Natural killer cell (primary cell): Measurements from ENCODE around the gene SOX12. TPM values are rescaled to one million over a fixed set of nuclear protein-coding genes. Genes with fewer than 3 reads are reported as not detected.
A peak's percentile ranks its signal among the peaks of the same experiment; 100 is the strongest.

Experiments used
- ATAC-seq, 3 donors: fragments of 150-1000 bp in 2 of 3; fragments of 200-7000 bp in 1 of 3; cut with Tn5 transposase; 1 replicate in 1 of 3; 2 replicates in 2 of 3; pipeline ENCODE4 v1.10.0; 2021; ENCODE audit warnings: mild to moderate bottlenecking in 2 of 3, moderate library complexity in 2 of 3
- DNase-seq, 2 donors: peaks; one replicate each; pipeline versions ENCODE4 v3.0.0 to v3.0.0-alpha.2; 2013 to 2021; ENCODE audit warnings: mixed read lengths in 1 of 2
- H3K27ac ChIP-seq: one replicate; pipeline ENCODE4 v1.5.1; 2013; ENCODE audit warnings: mild to moderate bottlenecking, low read length
- H3K27me3 ChIP-seq: one replicate; pipeline ENCODE4 v1.6.1; 2013; ENCODE audit warnings: low read length; ENCODE audit not compliant: control insufficient read depth, insufficient read depth
- H3K36me3 ChIP-seq: one replicate; pipeline ENCODE4 v1.6.1; 2013; ENCODE audit warnings: low read length; ENCODE audit not compliant: control insufficient read depth, insufficient read depth
- H3K4me1 ChIP-seq: one replicate; pipeline ENCODE4 v1.6.1; 2013; ENCODE audit warnings: low read length; ENCODE audit not compliant: control insufficient read depth, insufficient read depth
- H3K4me3 ChIP-seq: one replicate; pipeline ENCODE4 v1.5.1; 2013; ENCODE audit warnings: low read length
- H3K9me3 ChIP-seq: one replicate; pipeline ENCODE4 v1.6.1; 2013; ENCODE audit warnings: low read length; ENCODE audit not compliant: control insufficient read depth, insufficient read depth
- H3K27ac Mint-ChIP-seq, 2 donors: one replicate each; pipeline ENCODE4 v1.8.0; 2022; ENCODE audit warnings: mild to moderate bottlenecking in 2 of 2, mixed read lengths in 2 of 2, moderate library complexity in 1 of 2
- H3K27me3 Mint-ChIP-seq, 2 donors: one replicate each; pipeline ENCODE4 v1.8.0; 2022; ENCODE audit warnings: low read depth in 2 of 2, mixed read lengths in 2 of 2
- H3K36me3 Mint-ChIP-seq: one replicate; pipeline ENCODE4 v1.8.0; 2022; ENCODE audit warnings: mixed read lengths
- H3K4me1 Mint-ChIP-seq, 2 donors: one replicate each; pipeline ENCODE4 v1.8.0; 2022; ENCODE audit warnings: mixed read lengths in 2 of 2
- H3K4me3 Mint-ChIP-seq: one replicate; pipeline ENCODE4 v1.8.0; 2022; ENCODE audit warnings: mild to moderate bottlenecking, moderate library complexity, mixed read lengths
- H3K9me3 Mint-ChIP-seq, 2 donors: one replicate each; pipeline ENCODE4 v1.8.0; 2022; ENCODE audit warnings: mixed read lengths in 2 of 2
- CTCF ChIP-seq: fragments of 200-600 bp; IDR thresholded peaks from one replicate; pipeline ENCODE4 v1.8.0; 2022; ENCODE audit warnings: antibody characterized with exemption
- WGBS: methylation state at CpG from one replicate; pipeline ENCODE4 v1.1.7; 2013; ENCODE audit warnings: missing lambda C conversion rate; ENCODE audit not compliant: insufficient coverage; 5-methylcytosine and 5-hydroxymethylcytosine counted together
- intact Hi-C: fragments of 100-400 bp; cut with micrococcal nuclease; formaldehyde crosslinking; loops from one replicate; pipeline ENCODE4 v1.14.2; 2022
- total RNA-seq, 4 donors: library from RNA; stranded (reverse); fragments of 120-200 nt in 1 of 4; gene quantifications; one replicate each; pipeline versions ENCODE4 v1.2.3 to v1.2.4, GENCODE V29; 2013 to 2022

Gene SOX12
- total RNA-seq, 3 donors from 2014 or later (not counting 1 experiment from before 2014, with no cell fraction given) = 2.3 to 4.6 (median 2.9) TPM

- Mint-ChIP-seq H3K4me3 (no peak overlapping the region), H3K36me3 (no peaks in the 10 kb centered on the region), H3K9me3 (no peaks in the 10 kb centered on the region), H3K27me3 (no peaks in the 10 kb centered on the region), H3K27ac (no peak overlapping the region), H3K4me1 (peaks cover 0 to 3% of the 10 kb centered on the region in 2 donors)
- 62% methylated on average over 2 of the region's 3 CpGs for WGBS
- ATAC-seq = no peak
- no peak for TF ChIP-seq CTCF
- no peaks in the 10 kb centered on the region for H3K9me3 ChIP-seq
- intact Hi-C loops = no loop called here
- no peaks in the 10 kb centered on the region for H3K27me3 ChIP-seq
- H3K36me3 ChIP-seq = no peaks in the 10 kb centered on the region
- H3K27ac ChIP-seq = no peak overlapping the region
- DNase-seq = no peak
- H3K4me1 ChIP-seq = no peaks in the 10 kb centered on the region
- no peak overlapping the region for H3K4me3 ChIP-seq
Measured at GRCh38 chr20:284172-284571, 41.2 kb upstream of the SOX12 start.

- no peak for TF ChIP-seq CTCF
- intact Hi-C loops = no loop called here
- Histone ChIP-seq H3K9me3 (no peaks in the 10 kb centered on the region), H3K4me3 (no peak overlapping the region), H3K36me3 (no peaks in the 10 kb centered on the region), H3K27ac (no peak overlapping the region), H3K4me1 (peaks cover 15% of the 10 kb centered on the region), H3K27me3 (no peaks in the 10 kb centered on the region)
- Mint-ChIP-seq H3K27me3 (no peaks in the 10 kb centered on the region), H3K4me1 (peaks cover 7 to 11% of the 10 kb centered on the region in 2 donors), H3K9me3 (no peaks in the 10 kb centered on the region), H3K4me3 (no peak overlapping the region), H3K27ac (no peak overlapping the region), H3K36me3 (no peaks in the 10 kb centered on the region)
- no peak for ATAC-seq
- no peak for DNase-seq
- 35% methylated on average over 2 of the region's 2 CpGs for WGBS
Measured at GRCh38 chr20:286508-286907, 38.8 kb upstream of the SOX12 start.

GRCh38 chr20:288956-289692 is 36.2 kb upstream of the SOX12 start:
- Mint-ChIP-seq H3K36me3 (no peaks in the 10 kb centered on the region), H3K4me1 (peaks cover 7 to 11% of the 10 kb centered on the region in 2 donors), H3K27me3 (no peaks in the 10 kb centered on the region), H3K4me3 (no peak overlapping the region), H3K27ac (no peak overlapping the region), H3K9me3 (no peaks in the 10 kb centered on the region)
- DNase-seq (no peak), ATAC-seq (no peak)
- WGBS = 100% methylated on average over 2 of the region's 3 CpGs
- intact Hi-C loops = no loop called here
- TF ChIP-seq CTCF = no peak
- no peaks in the 10 kb centered on the region for H3K36me3 ChIP-seq
- H3K4me3 ChIP-seq = no peak overlapping the region
- no peaks in the 10 kb centered on the region for H3K27me3 ChIP-seq
- H3K27ac ChIP-seq = no peak overlapping the region
- H3K9me3 ChIP-seq = no peaks in the 10 kb centered on the region
- peaks cover 17% of the 10 kb centered on the region for H3K4me1 ChIP-seq

- peak overlapping the region; percentile 10 for H3K27ac ChIP-seq
- H3K27me3 Mint-ChIP-seq = no peaks in the 10 kb centered on the region
- peaks cover 7 to 11% of the 10 kb centered on the region in 2 donors for H3K4me1 Mint-ChIP-seq
- peak overlapping the region; percentile 48 for H3K4me3 ChIP-seq
- DNase-seq (no peak), ATAC-seq (no peak)
- H3K27ac Mint-ChIP-seq = no peak overlapping the region
- no peak overlapping the region for H3K4me3 Mint-ChIP-seq
- H3K9me3 Mint-ChIP-seq = no peaks in the 10 kb centered on the region
- WGBS = no CpG with 5 or more reads among the region's 2 CpGs
- peaks cover 17% of the 10 kb centered on the region for H3K4me1 ChIP-seq
- TF ChIP-seq CTCF = no peak
- H3K9me3 ChIP-seq = no peaks in the 10 kb centered on the region
- H3K27me3 ChIP-seq = no peaks in the 10 kb centered on the region
- H3K36me3 ChIP-seq = no peaks in the 10 kb centered on the region
- intact Hi-C loops = no loop called here
- H3K36me3 Mint-ChIP-seq = no peaks in the 10 kb centered on the region
Measured at GRCh38 chr20:289693-290083, 35.7 kb upstream of the SOX12 start.
